Adrenal gland (tissue), 12 donors: ENCODE data around the gene ENDOD1. TPM values are rescaled to one million over a fixed set of nuclear protein-coding genes. Genes with fewer than 3 reads are reported as not detected.

Experiments used
- DNase-seq, 7 donors: peaks; one replicate each; pipeline ENCODE4 v3.0.0-alpha.2; 2019 to 2020
- H3K27ac ChIP-seq, 5 donors: fragments of 200-600 bp; sonication (generic) in 4 of 5; 1 replicate in 3 of 5; 2 replicates in 2 of 5; pipeline versions ENCODE4 v1.5.1 to v1.8.0; 2016 to 2020; ENCODE audit warnings: mild to moderate bottlenecking in 1 of 5
- H3K27me3 ChIP-seq: fragments of 200-600 bp; 2 replicates; pipeline ENCODE4 v1.8.0; 2021
- H3K36me3 ChIP-seq, 2 donors: fragments of 200-600 bp; replicated peaks in 1 of 2; 1 replicate in 1 of 2; 2 replicates in 1 of 2; pipeline versions ENCODE4 v1.5.1 to v1.8.0; 2018 to 2022
- H3K4me1 ChIP-seq, 2 donors: fragments of 200-600 bp; replicated peaks in 1 of 2; 1 replicate in 1 of 2; 2 replicates in 1 of 2; pipeline versions ENCODE4 v1.5.1 to v1.8.0; 2018 to 2021
- H3K4me3 ChIP-seq, 4 donors: fragments of 200-600 bp; sonication (generic) in 3 of 4; one replicate each; pipeline ENCODE4 v1.5.1; 2016 to 2018
- H3K9me3 ChIP-seq, 3 donors: fragments of 200-600 bp; sonication (generic) in 1 of 3; replicated peaks in 1 of 3; 1 replicate in 2 of 3; 2 replicates in 1 of 3; pipeline versions ENCODE4 v1.5.1 to v1.8.0; 2016 to 2021
- CTCF ChIP-seq, 6 experiments: fragments of 450-650 bp in 4 of 6; fragments of 200-600 bp in 2 of 6; sonication (generic) in 1 of 6; IDR thresholded peaks; 1 replicate in 5 of 6; 2 replicates in 1 of 6; pipeline versions ENCODE4 v1.5.1 to v1.8.0; 2016 to 2021; ENCODE audit warnings: antibody characterized with exemption in 6 of 6, mild to moderate bottlenecking in 2 of 6, moderate library complexity in 1 of 6
- POLR2A ChIP-seq, 2 donors: fragments of 450-650 bp; IDR thresholded peaks; one replicate each; pipeline ENCODE4 v1.6.1; 2017; ENCODE audit warnings: antibody characterized with exemption in 2 of 2, mild to moderate bottlenecking in 2 of 2, moderate library complexity in 1 of 2
- WGBS, 4 donors: extraction: QIAGEN DNeasy Blood & Tissue Kit in 2 of 4; methylation state at CpG; one replicate each; pipeline versions ENCODE4 v1.1.5 to v1.1.7; 2013 to 2017; 5-methylcytosine and 5-hydroxymethylcytosine counted together
- intact Hi-C, 2 donors: fragments of 100-400 bp; cut with DNase I; formaldehyde crosslinking; loops; one replicate each; pipeline versions ENCODE4 v1.14.1 to v1.15.0; 2022 to 2023
- polyA plus RNA-seq, 3 donors: library from polyadenylated mRNA; stranded (reverse); fragments of 200-250 nt in 2 of 3; fragments of 350-450 nt in 1 of 3; fragmentation: Illumina TruSeq in 1 of 3; extraction: RNeasy Lipid Tissue Mini Kit (QIAGEN cat#74804) in 1 of 3; gene quantifications; one replicate each; pipeline ENCODE4 v1.2.3, GENCODE V29; 2013 to 2014
- total RNA-seq, 9 donors: library from RNA; depleted of rRNA in 4 of 9; stranded (reverse); fragments of >200 nt in 4 of 9; fragments of 120-200 nt in 1 of 9; fragmentation: NEBNext Ultra II Directional in 1 of 9; extraction: Animal tissue kit (Norgen Biotek cat#: 25700) in 1 of 9; gene quantifications; one replicate each; pipeline versions ENCODE4 v1.1.0 to v1.2.4, GENCODE V29; 2013 to 2023
- donor health status: healthy with polysubstance abuse.
- donor health status: Bipolar disorder and iron deficiency.
- donor health status: DM: yes; HTN: yes; CAD: no.
- donor health status: DM: no; HTN: no; CAD: no.
- donor health status: DM: no; HTN: no; CAD: no.
- donor health status: DM: yes; HTN: yes; CAD: no.

The ENDOD1 gene
- total and polyA plus RNA-seq, 12 donors, result 6.1 to 61.6 (median 32.8) TPM

- Histone ChIP-seq H3K4me1 (peaks cover 0 to 7% of the 10 kb centered on the region in 2 donors), H3K27me3 (no peaks in the 10 kb centered on the region), H3K9me3 (no peaks in the 10 kb centered on the region), H3K27ac (no peak overlapping the region), H3K4me3 (no peak overlapping the region), H3K36me3 (no peaks in the 10 kb centered on the region)
- no peak for DNase-seq
- intact Hi-C loops, result loop anchor here in 1 of 2 donors (5.0 kb wide), 1 partner anchor 35 kb away; no protein-coding TSS in a partner anchor
- no peak for TF ChIP-seq POLR2A (IDR thresholded peaks at IDR 0.05)
- no peak for TF ChIP-seq CTCF (IDR thresholded peaks at IDR 0.05)
- 62 to 66% (median 64%) methylated on average over 2 of the region's 2 CpGs for WGBS, 4 donors
These were observed 52.8 kb downstream of the ENDOD1 start for GRCh38 chr11:95142431-95142830.

GRCh38 chr11:95143106-95143681 lies 53.5 kb downstream of the ENDOD1 start:
- Histone ChIP-seq H3K4me3 (no peak overlapping the region), H3K4me1 (peaks cover 4 to 15% of the 10 kb centered on the region in 2 donors), H3K27me3 (no peaks in the 10 kb centered on the region), H3K36me3 (no peaks in the 10 kb centered on the region), H3K27ac (no peak overlapping the region), H3K9me3 (no peaks in the 10 kb centered on the region)
- intact Hi-C loops, result loop anchor here in 1 of 2 donors (5.0 kb wide), 1 partner anchor 36 kb away; no protein-coding TSS in a partner anchor
- WGBS, 4 donors, result 75 to 88% (median 86%) methylated on average over 6 of the region's 6 CpGs
- TF ChIP-seq CTCF (IDR thresholded peaks at IDR 0.05), result no peak
- TF ChIP-seq POLR2A (IDR thresholded peaks at IDR 0.05), result no peak
- DNase-seq, result no peak

- H3K27ac ChIP-seq, result no peak overlapping the region
These were observed 54.9 kb downstream of the ENDOD1 start for GRCh38 chr11:95144313-95145235.

More at GRCh38 chr11:95144313-95145235, 54.9 kb downstream of the ENDOD1 start:
- intact Hi-C loops, result loop anchor here in 1 of 2 donors (5.0 kb wide), 2 partner anchors 37 to 72 kb away; no protein-coding TSS in a partner anchor
- 77 to 82% (median 78%) methylated on average over 7 of the region's 7 CpGs for WGBS, 4 donors
- no peaks in the 10 kb centered on the region for H3K36me3 ChIP-seq
- H3K4me3 ChIP-seq, result no peak overlapping the region
- H3K4me1 ChIP-seq, result peaks cover 4 to 21% of the 10 kb centered on the region in 2 donors
- DNase-seq, result no peak
- no peaks in the 10 kb centered on the region for H3K27me3 ChIP-seq
- TF ChIP-seq POLR2A (IDR thresholded peaks at IDR 0.05) (no peak), CTCF (IDR thresholded peaks at IDR 0.05) (no peak)
- no peaks in the 10 kb centered on the region for H3K9me3 ChIP-seq
